A549 (cell line): Measurements from ENCODE around the gene DCAF4. TPM values are rescaled to one million over a fixed set of nuclear protein-coding genes. Genes with fewer than 3 reads are reported as not detected.

Experiments
- ATAC-seq, 2 experiments: fragments of 200-7000 bp in 1 of 2; fragments of >200 bp in 1 of 2; cut with Nextera tagmentation in 1 of 2; cut with Tn5 transposase in 1 of 2; 3 replicates each; pipeline versions ENCODE4 v1.8.0 to v1.9.1; 2018 to 2020; ENCODE audit warnings: mild to moderate bottlenecking in 1 of 2, moderate library complexity in 1 of 2
- CTCF ChIA-PET: fragments of 300-600 bp; sonication (Branson Sonifier 250); formaldehyde crosslinking; extraction: SDS; loops from one replicate; lab custom pipeline; 2021; ENCODE audit warnings: antibody characterized with exemption, inconsistent platforms; lab: Yijun Ruan, JAX
- POLR2A ChIA-PET: fragments of 350-600 bp; formaldehyde crosslinking; extraction: SDS; loops from one replicate; lab custom pipeline; 2021; ENCODE audit warnings: antibody characterized with exemption, inconsistent platforms; lab: Yijun Ruan, JAX
- DNase-seq, 2 experiments: peaks; one replicate each; pipeline versions ENCODE4 v3.0.0 to v3.0.0-alpha.2; 2011 to 2016; ENCODE audit warnings: low read depth in 1 of 2, low spot score in 1 of 2
- FAIRE-seq: peaks from 2 replicates; lab custom pipeline; 2011; peaks lifted over from hg19 to GRCh38; lab: Jason Lieb, UNC
- H3K27ac ChIP-seq, 2 experiments: fragments of >200 bp; sonication (Bioruptor Twin); formaldehyde crosslinking; 3 replicates each; pipeline ENCODE4 v1.5.1; 2016 to 2017
- H3K4me1 ChIP-seq: fragments of >200 bp; sonication (Bioruptor Twin); formaldehyde crosslinking; 3 replicates; pipeline ENCODE4 v1.6.1; 2016
- H3K4me2 ChIP-seq: fragments of >200 bp; sonication (Bioruptor Twin); formaldehyde crosslinking; 3 replicates; pipeline ENCODE4 v1.6.1; 2016
- H3K4me3 ChIP-seq: fragments of >200 bp; sonication (Bioruptor Twin); formaldehyde crosslinking; 3 replicates; pipeline ENCODE4 v1.5.1; 2016
- H3K9me3 ChIP-seq: fragments of >200 bp; sonication (Bioruptor Twin); formaldehyde crosslinking; 3 replicates; pipeline ENCODE4 v1.6.1; 2016
- BHLHE40 ChIP-seq: IDR thresholded peaks from 2 replicates; pipeline ENCODE4 v1.6.1; 2012; ENCODE audit warnings: low read depth, low read length, inconsistent platforms
- CBX2 ChIP-seq: fragments of 200-600 bp; sonication (generic); IDR thresholded peaks from 2 replicates; pipeline ENCODE4 v1.6.1; 2016; ENCODE audit warnings: low read depth, mild to moderate bottlenecking, borderline replicate concordance
- CBX8 ChIP-seq: fragments of 200-600 bp; sonication (generic); IDR thresholded peaks from 2 replicates; pipeline ENCODE4 v1.6.1; 2016
- CEBPB ChIP-seq, 2 experiments: fragments of >200 bp in 1 of 2; sonication (Bioruptor Twin) in 1 of 2; formaldehyde crosslinking in 1 of 2; IDR thresholded peaks; 2 replicates each; pipeline ENCODE4 v1.6.1; 2012 to 2016
- CHD2 ChIP-seq: fragments of 150-350 bp; IDR thresholded peaks from 2 replicates; pipeline ENCODE4 v1.6.1; 2014; ENCODE audit warnings: low read length; ENCODE audit not compliant: partially characterized antibody
- CHD4 ChIP-seq: fragments of 200-600 bp; sonication (generic); IDR thresholded peaks from 2 replicates; pipeline ENCODE4 v1.6.1; 2016; ENCODE audit warnings: antibody characterized with exemption, mild to moderate bottlenecking, borderline replicate concordance
- CTCF ChIP-seq: fragments of >200 bp; sonication (Bioruptor Twin); formaldehyde crosslinking; IDR thresholded peaks from 3 replicates; pipeline ENCODE4 v1.5.1; 2016
- FOSB ChIP-seq: fragments of 250-450 bp; sonication (Bioruptor Pico); IDR thresholded peaks from 2 replicates; pipeline ENCODE4 v1.5.0; 2020; ENCODE audit warnings: mild to moderate bottlenecking, moderate library complexity
- GATA3 ChIP-seq: IDR thresholded peaks from 2 replicates; pipeline ENCODE4 v1.6.1; 2012; ENCODE audit warnings: borderline replicate concordance
- JUNB ChIP-seq: fragments of >200 bp; sonication (Bioruptor Twin); formaldehyde crosslinking; IDR thresholded peaks from 2 replicates; pipeline ENCODE4 v1.6.1; 2016
- MAZ ChIP-seq: fragments of 150-350 bp; IDR thresholded peaks from 2 replicates; pipeline ENCODE4 v1.6.1; 2014; ENCODE audit warnings: antibody characterized with exemption, low read depth, low read length, borderline replicate concordance
- NFE2L2 ChIP-seq: fragments of 150-350 bp; conservative IDR thresholded peaks from 2 replicates; pipeline ENCODE4 v1.6.1; 2014; ENCODE audit warnings: low read length
- PHF8 ChIP-seq: fragments of 200-600 bp; sonication (generic); IDR thresholded peaks from 2 replicates; pipeline ENCODE4 v1.6.1; 2016; ENCODE audit warnings: low read depth, mild to moderate bottlenecking, antibody characterized with exemption, moderate library complexity, borderline replicate concordance
- POLR2A ChIP-seq: IDR thresholded peaks from 2 replicates; pipeline ENCODE4 v1.6.1; 2012; ENCODE audit warnings: mild to moderate bottlenecking, low read length
- RARB ChIP-seq: fragments of 250-450 bp; sonication (Bioruptor Pico); IDR thresholded peaks from 2 replicates; pipeline ENCODE4 v1.8.0; 2021; ENCODE audit warnings: mild to moderate bottlenecking, moderate library complexity
- RNF2 ChIP-seq: fragments of 200-600 bp; sonication (generic); IDR thresholded peaks from 2 replicates; pipeline ENCODE4 v1.6.1; 2016; ENCODE audit warnings: low read depth, mild to moderate bottlenecking, antibody characterized with exemption, moderate library complexity, borderline replicate concordance
- SMC3 ChIP-seq: fragments of >200 bp; sonication (Bioruptor Twin); formaldehyde crosslinking; IDR thresholded peaks from 3 replicates; pipeline ENCODE4 v1.6.1; 2018; ENCODE audit warnings: inconsistent platforms
- ZFP36 ChIP-seq: fragments of 450-650 bp; IDR thresholded peaks from 2 replicates; pipeline ENCODE4 v1.6.1; 2014; ENCODE audit warnings: borderline replicate concordance; ENCODE audit not compliant: partially characterized antibody
- WGBS: methylation state at CpG from one replicate; pipeline ENCODE4 v1.1.6; 2017; ENCODE audit errors: missing lambda C conversion rate; 5-methylcytosine and 5-hydroxymethylcytosine counted together
- polyA plus RNA-seq, 4 experiments: library from polyadenylated mRNA; depleted of rRNA in 3 of 4; stranded (reverse); fragments of >200 nt; fragmentation: RNase III in 1 of 4; extraction: RNeasy Plus Mini Kit Qiagen cat#74134 plus additional on column Dnase treatment in 1 of 4; gene quantifications; 2 replicates in 3 of 4; 3 replicates in 1 of 4; pipeline ENCODE4 v1.2.3, GENCODE V29; 2011 to 2017
- TF ChIP-seq, protein P1 (sequence below): fragments of 200-600 bp; sonication (generic); IDR thresholded peaks from 2 replicates; pipeline ENCODE4 v1.6.1; 2016; ENCODE audit warnings: antibody characterized with exemption, mild to moderate bottlenecking, moderate library complexity
- TF ChIP-seq, protein P2 (sequence below): fragments of >200 bp; sonication (Bioruptor Twin); formaldehyde crosslinking; IDR thresholded peaks from 2 replicates; pipeline ENCODE4 v1.6.1; 2016

Gene DCAF4
- polyA plus RNA-seq, 2 of the 4 experiments (the other 2 are of a cell fraction): 18.4 to 22.4 TPM

GRCh38 chr14:72943876-72944430 lies 17.7 kb downstream of the DCAF4 start:
- no peak for FAIRE-seq
- no peaks in the 10 kb centered on the region for H3K9me3 ChIP-seq
- ChIA-PET CTCF (interaction anchor here (0.5 to 7.9 kb wide), 4 partner anchors 20 to 429 kb away, joined by 3 to 119 read pairs (median 8); no protein-coding TSS in a partner anchor), POLR2A (no interaction called here)
- DNase-seq: no peak
- 92% methylated on average over 13 of the region's 13 CpGs for WGBS
- no peak for ATAC-seq
- no peak overlapping the region for H3K4me2 ChIP-seq
- H3K27ac ChIP-seq: no peak overlapping the region
- no peaks in the 10 kb centered on the region for H3K4me1 ChIP-seq
- no peak overlapping the region for H3K4me3 ChIP-seq
- TF ChIP-seq CBX2: no peak
- no peak for TF ChIP-seq GATA3
- no peak for TF ChIP-seq RARB (CRISPR knock-in tag)
- no peak for TF ChIP-seq NFE2L2
- TF ChIP-seq PHF8: no peak
- no peak for TF ChIP-seq ZFP36
- TF ChIP-seq CBX8: no peak
- TF ChIP-seq, all 56 proteins: peak for 0

- CTCF ChIA-PET: interaction anchor here (1.1 to 7.9 kb wide), 3 partner anchors 22 to 430 kb away, joined by 3 to 119 read pairs (median 5); no protein-coding TSS in a partner anchor
- H3K9me3 ChIP-seq: no peaks in the 10 kb centered on the region
- H3K4me1 ChIP-seq: no peaks in the 10 kb centered on the region
- no peak overlapping the region for H3K4me2 ChIP-seq
- H3K27ac ChIP-seq: no peak overlapping the region
- DNase-seq (no peak), ATAC-seq (no peak)
- TF ChIP-seq BHLHE40: no peak
- no peak for TF ChIP-seq MAZ
- TF ChIP-seq CHD4: no peak
- TF ChIP-seq SMC3: no peak
- no peak for TF ChIP-seq GATA3
- no peak for TF ChIP-seq CTCF
- no peak for TF ChIP-seq ZFP36
- TF ChIP-seq CEBPB (IDR thresholded peaks at IDR 0.05): no peak
- no peak for TF ChIP-seq CHD2
- TF ChIP-seq, protein P1, sequence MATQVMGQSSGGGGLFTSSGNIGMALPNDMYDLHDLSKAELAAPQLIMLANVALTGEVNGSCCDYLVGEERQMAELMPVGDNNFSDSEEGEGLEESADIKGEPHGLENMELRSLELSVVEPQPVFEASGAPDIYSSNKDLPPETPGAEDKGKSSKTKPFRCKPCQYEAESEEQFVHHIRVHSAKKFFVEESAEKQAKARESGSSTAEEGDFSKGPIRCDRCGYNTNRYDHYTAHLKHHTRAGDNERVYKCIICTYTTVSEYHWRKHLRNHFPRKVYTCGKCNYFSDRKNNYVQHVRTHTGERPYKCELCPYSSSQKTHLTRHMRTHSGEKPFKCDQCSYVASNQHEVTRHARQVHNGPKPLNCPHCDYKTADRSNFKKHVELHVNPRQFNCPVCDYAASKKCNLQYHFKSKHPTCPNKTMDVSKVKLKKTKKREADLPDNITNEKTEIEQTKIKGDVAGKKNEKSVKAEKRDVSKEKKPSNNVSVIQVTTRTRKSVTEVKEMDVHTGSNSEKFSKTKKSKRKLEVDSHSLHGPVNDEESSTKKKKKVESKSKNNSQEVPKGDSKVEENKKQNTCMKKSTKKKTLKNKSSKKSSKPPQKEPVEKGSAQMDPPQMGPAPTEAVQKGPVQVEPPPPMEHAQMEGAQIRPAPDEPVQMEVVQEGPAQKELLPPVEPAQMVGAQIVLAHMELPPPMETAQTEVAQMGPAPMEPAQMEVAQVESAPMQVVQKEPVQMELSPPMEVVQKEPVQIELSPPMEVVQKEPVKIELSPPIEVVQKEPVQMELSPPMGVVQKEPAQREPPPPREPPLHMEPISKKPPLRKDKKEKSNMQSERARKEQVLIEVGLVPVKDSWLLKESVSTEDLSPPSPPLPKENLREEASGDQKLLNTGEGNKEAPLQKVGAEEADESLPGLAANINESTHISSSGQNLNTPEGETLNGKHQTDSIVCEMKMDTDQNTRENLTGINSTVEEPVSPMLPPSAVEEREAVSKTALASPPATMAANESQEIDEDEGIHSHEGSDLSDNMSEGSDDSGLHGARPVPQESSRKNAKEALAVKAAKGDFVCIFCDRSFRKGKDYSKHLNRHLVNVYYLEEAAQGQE: no peak
- no peak for TF ChIP-seq CBX8
- TF ChIP-seq NFE2L2: no peak
- no peak for TF ChIP-seq JUNB
- TF ChIP-seq FOSB (CRISPR knock-in tag): no peak
- TF ChIP-seq, protein P2, sequence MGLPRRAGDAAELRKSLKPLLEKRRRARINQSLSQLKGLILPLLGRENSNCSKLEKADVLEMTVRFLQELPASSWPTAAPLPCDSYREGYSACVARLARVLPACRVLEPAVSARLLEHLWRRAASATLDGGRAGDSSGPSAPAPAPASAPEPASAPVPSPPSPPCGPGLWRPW: no peak
- no peak for TF ChIP-seq PHF8
- no peak for TF ChIP-seq POLR2A
- no peak for TF ChIP-seq RNF2
- TF ChIP-seq, all 56 proteins: peak for 0
- FAIRE-seq: no peak
- H3K4me3 ChIP-seq: no peak overlapping the region
- POLR2A ChIA-PET: no interaction called here
- WGBS: 91% methylated on average over 13 of the region's 13 CpGs
Observed at GRCh38 chr14:72945356-72946027, 19.2 kb downstream of the DCAF4 start.
